Mesendoderm (in vitro differentiated cells): Measurements from ENCODE around the gene NXF3.
"Not testable (repeated sequence)": the region's sequence is repeated elsewhere in the genome, so short reads cannot be mapped to it uniquely, and the experiment has no call there.

Source experiments
- DNase-seq: peaks from one replicate; pipeline ENCODE4 v3.0.0; 2013
- H2AK5ac ChIP-seq: 2 replicates; pipeline ENCODE4 v1.6.1; 2013; ENCODE audit warnings: low read length, inconsistent platforms
- H2BK120ac ChIP-seq: 2 replicates; pipeline ENCODE4 v1.6.1; 2013; ENCODE audit warnings: low read depth, mild to moderate bottlenecking, low read length, moderate library complexity, mixed read lengths
- H2BK15ac ChIP-seq: replicated peaks from 2 replicates; pipeline ENCODE4 v1.6.1; 2013; ENCODE audit warnings: low read depth, mild to moderate bottlenecking, moderate library complexity
- H2BK5ac ChIP-seq: 2 replicates; pipeline ENCODE4 v1.6.1; 2013; ENCODE audit warnings: low read length, inconsistent platforms
- H3K18ac ChIP-seq: 2 replicates; pipeline ENCODE4 v1.6.1; 2013; ENCODE audit warnings: mild to moderate bottlenecking, low read length, mixed read lengths
- H3K23ac ChIP-seq: one replicate; pipeline ENCODE4 v1.6.1; 2013; ENCODE audit warnings: low read length
- H3K27ac ChIP-seq: 2 replicates; pipeline ENCODE4 v1.5.1; 2013; ENCODE audit warnings: low read depth, mild to moderate bottlenecking, inconsistent platforms, low read length, moderate library complexity
- H3K27me3 ChIP-seq: 2 replicates; pipeline ENCODE4 v1.6.1; 2013; ENCODE audit warnings: low read length, control low read depth, mild to moderate bottlenecking, inconsistent platforms; ENCODE audit not compliant: insufficient read depth, poor library complexity
- H3K36me3 ChIP-seq: 2 replicates; pipeline ENCODE4 v1.6.1; 2013; ENCODE audit warnings: low read length, inconsistent platforms; ENCODE audit not compliant: control insufficient read depth, insufficient read depth
- H3K4ac ChIP-seq: one replicate; pipeline ENCODE4 v1.6.1; 2013; ENCODE audit warnings: low read depth, mild to moderate bottlenecking, low read length, moderate library complexity
- H3K4me1 ChIP-seq: 2 replicates; pipeline ENCODE4 v1.6.1; 2013; ENCODE audit warnings: low read depth, low read length, inconsistent platforms; ENCODE audit not compliant: control insufficient read depth
- H3K4me2 ChIP-seq: 2 replicates; pipeline ENCODE4 v1.6.1; 2013; ENCODE audit warnings: low read length
- H3K4me3 ChIP-seq: 2 replicates; pipeline ENCODE4 v1.5.1; 2013; ENCODE audit warnings: mild to moderate bottlenecking, low read length
- H3K56ac ChIP-seq: one replicate; pipeline ENCODE4 v1.6.1; 2013; ENCODE audit warnings: low read length
- H3K79me1 ChIP-seq: 2 replicates; pipeline ENCODE4 v1.6.1; 2013; ENCODE audit warnings: low read length, inconsistent platforms
- H3K79me2 ChIP-seq: 2 replicates; pipeline ENCODE4 v1.6.1; 2013; ENCODE audit warnings: mild to moderate bottlenecking, low read length; ENCODE audit not compliant: control insufficient read depth, insufficient read depth
- H3K9ac ChIP-seq: 2 replicates; pipeline ENCODE4 v1.6.1; 2013; ENCODE audit warnings: low read length, inconsistent platforms
- H4K5ac ChIP-seq: one replicate; pipeline ENCODE4 v1.6.1; 2013; ENCODE audit warnings: low read length
- H4K8ac ChIP-seq: one replicate; pipeline ENCODE4 v1.6.1; 2013; ENCODE audit warnings: low read depth, mild to moderate bottlenecking, control low read depth, low read length, moderate library complexity
- WGBS: extraction: QIAGEN DNeasy Blood & Tissue Kit; methylation state at CpG from one replicate; pipeline ENCODE4 v1.1.7; 2013; ENCODE audit warnings: low lambda C conversion rate, missing lambda C conversion rate; ENCODE audit not compliant: insufficient coverage; ENCODE audit errors: extremely low coverage; 5-methylcytosine and 5-hydroxymethylcytosine counted together

Gene NXF3

DNA sequence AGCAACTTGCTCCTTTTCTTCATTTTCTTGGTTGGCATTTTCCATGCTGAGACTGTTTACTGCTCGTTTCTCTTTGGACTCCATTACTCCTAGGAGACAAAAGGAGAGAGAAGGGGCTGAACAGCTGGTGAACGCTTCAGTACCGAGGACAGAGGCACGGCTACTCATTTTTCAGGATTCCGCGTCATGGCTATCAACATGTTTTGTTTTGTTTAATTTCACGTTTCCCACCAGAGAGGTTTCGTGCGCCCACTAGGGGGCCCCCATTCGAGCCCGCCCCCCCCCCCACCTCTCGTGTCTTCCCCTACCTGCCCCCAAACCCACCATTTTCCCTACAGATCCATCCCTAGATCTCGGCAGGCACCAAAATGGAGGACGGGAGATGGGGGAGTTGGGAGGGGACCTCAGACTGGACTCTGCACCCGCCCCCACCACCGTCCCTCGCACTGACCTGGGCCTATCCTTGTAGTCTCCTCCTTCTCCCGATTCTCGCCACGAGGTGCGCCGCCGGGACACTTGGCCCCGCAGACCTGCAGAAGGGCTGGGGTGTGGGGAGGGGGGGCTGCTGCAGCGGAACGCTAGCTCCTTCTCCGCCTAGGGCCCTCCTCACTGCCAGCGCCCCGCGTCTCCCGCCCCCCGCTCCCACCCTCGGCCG lies 29.6 kb downstream of the NXF3 start:
- H3K27ac ChIP-seq = no peak overlapping the region
- H3K56ac ChIP-seq = peak overlapping the region; percentile 74
- peak overlapping the region; percentile 68 for H3K9ac ChIP-seq
- no peaks in the 10 kb centered on the region for H3K4me1 ChIP-seq
- H4K8ac ChIP-seq = no peak overlapping the region
- WGBS = no CpG with 5 or more reads among the region's 34 CpGs
- peak overlapping the region; percentile 46 for H3K4me3 ChIP-seq
- H3K4me2 ChIP-seq = peak overlapping the region; percentile 4
- H2BK15ac ChIP-seq = no peak overlapping the region
- no peaks in the 10 kb centered on the region for H3K79me2 ChIP-seq
- H3K79me1 ChIP-seq = no peaks in the 10 kb centered on the region
- H2AK5ac ChIP-seq = no peak overlapping the region
- H2BK120ac ChIP-seq = no peak overlapping the region
- no peaks in the 10 kb centered on the region for H3K36me3 ChIP-seq
- no peak overlapping the region for H3K18ac ChIP-seq
- H3K4ac ChIP-seq = peak overlapping the region; percentile 66
- no peaks in the 10 kb centered on the region for H3K27me3 ChIP-seq
- H3K23ac ChIP-seq = no peak overlapping the region
- DNase-seq = peak; percentile 74
- no peak overlapping the region for H2BK5ac ChIP-seq
- H4K5ac ChIP-seq = no peak overlapping the region

DNA sequence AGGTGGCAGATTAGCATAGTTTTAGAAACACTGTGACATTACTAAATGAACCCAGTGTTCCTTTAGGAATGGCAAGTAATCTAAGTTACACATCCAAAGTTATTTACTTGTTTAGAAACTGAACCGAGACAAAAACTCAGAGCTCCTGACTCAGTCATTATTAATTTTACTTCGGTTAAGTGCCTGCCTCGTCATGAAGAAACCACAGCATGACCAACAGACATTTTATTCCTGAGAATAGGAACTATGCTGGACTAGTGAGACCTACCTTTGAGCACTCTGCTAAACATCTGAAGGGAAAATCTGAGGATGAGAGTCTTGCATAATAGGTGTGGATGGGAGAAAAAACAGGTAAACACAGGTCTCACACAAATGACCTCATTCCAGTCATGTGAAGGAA lies 31.5 kb downstream of the NXF3 start:
- Histone ChIP-seq H3K79me2 (no peaks in the 10 kb centered on the region), H3K27ac (no peak overlapping the region), H3K36me3 (no peaks in the 10 kb centered on the region), H4K8ac (no peak overlapping the region), H3K9ac (no peak overlapping the region), H2AK5ac (no peak overlapping the region), H3K27me3 (no peaks in the 10 kb centered on the region), H2BK15ac (no peak overlapping the region), H4K5ac (no peak overlapping the region), H3K4ac (no peak overlapping the region), H3K23ac (no peak overlapping the region), H3K79me1 (no peaks in the 10 kb centered on the region), H3K4me1 (no peaks in the 10 kb centered on the region), H2BK5ac (no peak overlapping the region), H3K56ac (no peak overlapping the region), H3K4me3 (no peak overlapping the region), H2BK120ac (no peak overlapping the region), H3K4me2 (no peak overlapping the region), H3K18ac (no peak overlapping the region)
- DNase-seq = no peak
- no CpG with 5 or more reads among the region's 3 CpGs for WGBS

DNA sequence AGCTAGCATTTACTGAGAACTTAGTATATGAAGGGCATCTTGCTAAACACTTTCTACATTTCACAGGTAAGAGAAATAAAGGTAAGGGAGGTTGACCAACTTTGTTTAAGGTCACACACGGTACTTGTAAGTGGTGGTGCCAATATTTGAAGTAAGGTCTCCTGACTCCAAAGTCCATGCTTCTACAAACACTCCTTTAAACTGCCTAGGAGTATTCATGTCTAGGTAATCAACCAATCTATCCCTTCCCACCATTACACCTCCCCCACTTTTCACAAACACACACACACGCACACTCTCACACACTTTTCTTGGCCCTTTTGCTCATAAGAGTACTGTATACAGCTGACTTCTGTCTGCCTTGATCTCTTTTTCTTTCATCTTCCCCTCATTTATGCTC lies 36.0 kb downstream of the NXF3 start:
- Histone ChIP-seq H3K79me2 (no peaks in the 10 kb centered on the region), H3K4me2 (no peak overlapping the region), H3K56ac (no peak overlapping the region), H3K9ac (no peak overlapping the region), H4K8ac (no peak overlapping the region), H3K4ac (no peak overlapping the region), H3K27me3 (no peaks in the 10 kb centered on the region), H3K27ac (no peak overlapping the region), H2AK5ac (no peak overlapping the region), H3K4me3 (no peak overlapping the region), H4K5ac (no peak overlapping the region), H2BK5ac (no peak overlapping the region), H3K36me3 (no peaks in the 10 kb centered on the region), H3K4me1 (no peaks in the 10 kb centered on the region), H2BK120ac (no peak overlapping the region), H3K23ac (no peak overlapping the region), H2BK15ac (no peak overlapping the region), H3K79me1 (no peaks in the 10 kb centered on the region), H3K18ac (no peak overlapping the region)
- no peak for DNase-seq
- WGBS = no CpG with 5 or more reads among the region's 2 CpGs

DNA sequence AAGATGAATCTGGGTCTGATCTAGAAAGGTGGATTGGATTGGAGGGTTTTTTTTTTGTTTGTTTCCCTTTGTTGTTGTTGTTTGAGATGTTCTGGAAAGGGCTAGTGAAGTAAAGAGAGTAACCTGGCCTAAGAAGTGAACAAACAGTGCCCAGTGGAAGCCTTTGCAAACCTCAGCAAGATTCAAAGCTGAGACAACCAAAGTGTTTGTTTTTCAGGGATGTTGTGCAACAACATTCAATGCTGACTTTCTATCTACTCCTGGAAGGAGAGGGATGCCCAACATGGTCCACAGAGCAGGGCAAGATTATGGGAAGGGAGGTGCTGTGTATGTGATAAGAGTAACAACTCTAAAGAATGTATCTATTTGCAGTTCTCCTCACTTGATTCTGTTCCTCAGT lies 40.3 kb downstream of the NXF3 start:
- H3K27ac ChIP-seq = no peak overlapping the region
- DNase-seq = no peak
- no peaks in the 10 kb centered on the region for H3K36me3 ChIP-seq
- no peaks in the 10 kb centered on the region for H3K27me3 ChIP-seq
- no peak overlapping the region for H2BK120ac ChIP-seq
- H3K9ac ChIP-seq = no peak overlapping the region
- no peak overlapping the region for H3K56ac ChIP-seq
- no peak overlapping the region for H2BK5ac ChIP-seq
- no peak overlapping the region for H3K23ac ChIP-seq
- no peak overlapping the region for H3K4me2 ChIP-seq
- no peak overlapping the region for H3K4me3 ChIP-seq
- H2AK5ac ChIP-seq = no peak overlapping the region
- H4K8ac ChIP-seq = no peak overlapping the region
- H3K18ac ChIP-seq = no peak overlapping the region
- no peaks in the 10 kb centered on the region for H3K79me1 ChIP-seq
- no peaks in the 10 kb centered on the region for H3K79me2 ChIP-seq
- H3K4ac ChIP-seq = no peak overlapping the region
- no peak overlapping the region for H4K5ac ChIP-seq
- no peaks in the 10 kb centered on the region for H3K4me1 ChIP-seq
- H2BK15ac ChIP-seq = no peak overlapping the region

DNA sequence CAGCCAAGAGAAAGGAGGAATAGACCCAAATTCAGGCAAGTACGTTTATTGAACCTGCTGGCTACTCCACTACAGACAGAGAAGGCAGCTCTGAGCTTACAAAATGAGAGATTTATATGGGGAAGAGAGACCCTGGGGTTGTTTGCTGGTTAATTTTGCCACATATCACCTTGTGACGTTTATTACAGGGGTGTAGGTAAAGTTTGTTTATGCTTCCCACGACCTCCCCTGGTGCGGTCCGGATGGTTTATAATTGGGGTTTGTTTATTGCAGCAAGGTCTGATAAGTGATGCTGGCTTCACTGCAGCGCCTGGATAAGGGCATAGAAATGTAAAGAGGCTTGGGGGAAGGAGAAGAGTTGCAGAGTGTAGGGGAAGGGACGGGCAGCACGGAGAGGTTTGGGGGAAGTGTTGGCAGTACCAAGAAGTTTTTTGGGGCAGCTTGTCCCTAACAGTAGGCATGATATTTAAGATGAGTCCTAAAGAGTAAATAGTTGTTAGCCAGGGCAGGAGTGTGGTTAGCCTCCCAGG lies 41.6 kb downstream of the NXF3 start:
- WGBS = no CpG with 5 or more reads among the region's 8 CpGs
- no peak for DNase-seq
- no peak overlapping the region for H3K4me2 ChIP-seq
- H3K4ac ChIP-seq = no peak overlapping the region
- no peak overlapping the region for H2AK5ac ChIP-seq
- H2BK15ac ChIP-seq = no peak overlapping the region
- no peaks in the 10 kb centered on the region for H3K4me1 ChIP-seq
- no peak overlapping the region for H2BK120ac ChIP-seq
- no peak overlapping the region for H3K18ac ChIP-seq
- no peak overlapping the region for H3K9ac ChIP-seq
- H3K23ac ChIP-seq = no peak overlapping the region
- H3K56ac ChIP-seq = no peak overlapping the region
- H2BK5ac ChIP-seq = no peak overlapping the region
- no peak overlapping the region for H3K4me3 ChIP-seq
- H3K27ac ChIP-seq = no peak overlapping the region
- no peak overlapping the region for H4K8ac ChIP-seq
- H3K27me3 ChIP-seq = no peaks in the 10 kb centered on the region
- no peak overlapping the region for H4K5ac ChIP-seq
- no peaks in the 10 kb centered on the region for H3K36me3 ChIP-seq
- H3K79me1 ChIP-seq = no peaks in the 10 kb centered on the region
- H3K79me2 ChIP-seq = no peaks in the 10 kb centered on the region

DNA sequence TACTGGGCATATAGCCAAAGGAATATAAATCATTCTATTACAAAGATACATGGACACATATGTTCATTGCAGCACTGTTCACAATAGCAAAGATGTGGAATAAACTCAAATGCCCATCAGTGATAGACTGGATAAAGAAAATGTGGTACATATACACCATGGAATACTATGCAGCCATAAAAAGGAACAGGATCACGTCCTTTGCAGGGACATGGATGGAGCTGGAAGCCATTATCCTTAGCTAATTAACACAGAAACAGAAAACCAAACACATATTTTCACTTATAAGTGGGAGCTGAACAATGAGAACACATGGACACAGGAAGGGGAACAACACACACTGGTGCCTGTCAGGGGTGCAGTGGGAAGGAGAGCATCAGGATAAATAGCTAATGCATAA lies 59.6 kb downstream of the NXF3 start:
- H3K18ac ChIP-seq, DNase-seq, H3K79me2 ChIP-seq, H3K9ac ChIP-seq, H3K23ac ChIP-seq, H3K27me3 ChIP-seq, H3K36me3 ChIP-seq, H3K4me3 ChIP-seq, H2BK120ac ChIP-seq, H3K4me1 ChIP-seq, H3K56ac ChIP-seq, H4K5ac ChIP-seq, H3K79me1 ChIP-seq, H2BK5ac ChIP-seq, H3K4ac ChIP-seq, H2BK15ac ChIP-seq, H3K4me2 ChIP-seq, H3K27ac ChIP-seq, H2AK5ac ChIP-seq, H4K8ac ChIP-seq: not testable (repeated sequence)
- WGBS = no CpG with 5 or more reads among the region's 1 CpG
